ENCODE measurements around the gene KIF21B.

GRCh38 chr1:201042779-201043461 is 19.4 kb upstream of the KIF21B start:
- TF ChIP-seq CTCF (IDR thresholded peaks at IDR 0.05; ENCODE audit: low read depth, low read length), result peak; percentile 87
- TF ChIP-seq POLR2A (IDR thresholded peaks at IDR 0.05; ENCODE audit: extremely low read depth, insufficient read length), result no peak
- no peak; the same call in 1 of the 2 replicates for TF ChIP-seq MAX (IDR thresholded peaks at IDR 0.05; ENCODE audit: low read depth, low read length)
